HG03039 (cell line): ENCODE measurements around the gene PDX1.

Source experiments
- ATAC-seq: cut with Tn5 transposase; IDR thresholded peaks from one replicate; pipeline ENCODE4 v1.9.1; 2021; ENCODE audit warnings: mild to moderate bottlenecking, moderate library complexity; ENCODE audit not compliant: unreplicated experiment

Gene PDX1

GRCh38 chr13:27969082-27969865 is 49.5 kb downstream of the PDX1 start, which contains the start of gene CDX2:
Gene CDX2, minus strand, starts transcription at chr13:27969315. Its CDS starts 309 bp downstream, at chr13:27969006.
- ATAC-seq = no peak

GRCh38 chr13:27969866-27970229 is 50.0 kb downstream of the PDX1 start:
- no peak for ATAC-seq

- no peak for ATAC-seq
These were observed 50.8 kb downstream of the PDX1 start for GRCh38 chr13:27970382-27971235.

- no peak for ATAC-seq
These were observed 51.4 kb downstream of the PDX1 start for GRCh38 chr13:27971236-27971645.

GRCh38 chr13:27971776-27972477 is 52.1 kb downstream of the PDX1 start:
- no peak for ATAC-seq

GRCh38 chr13:27972478-27972820 is 52.6 kb downstream of the PDX1 start:
- no peak for ATAC-seq

- ATAC-seq = no peak
These were observed 53.5 kb downstream of the PDX1 start for GRCh38 chr13:27973291-27973690.

- ATAC-seq = no peak
These were observed 54.3 kb downstream of the PDX1 start for GRCh38 chr13:27973961-27974662.
